Uterus (tissue), 2 donors: Measurements from ENCODE around the gene BDKRB1.

Source experiments
- POLR2A ChIP-seq, 2 donors: fragments of 450-650 bp; IDR thresholded peaks; one replicate each; pipeline ENCODE4 v1.6.1; 2016; ENCODE audit warnings: antibody characterized with exemption in 2 of 2, mild to moderate bottlenecking in 1 of 2, moderate library complexity in 1 of 2
- TF ChIP-seq, protein P1 (sequence below), 4 experiments: fragments of 200-600 bp in 2 of 4; fragments of 450-650 bp in 2 of 4; sonication (generic) in 2 of 4; IDR thresholded peaks; one replicate each; pipeline ENCODE4 v1.5.1; 2016 to 2019; ENCODE audit warnings: antibody characterized with exemption in 4 of 4, mild to moderate bottlenecking in 2 of 4, moderate library complexity in 1 of 4

GRCh38 chr14:96267336-96267735 is 11.3 kb downstream of the BDKRB1 start:
- TF ChIP-seq, protein P1, sequence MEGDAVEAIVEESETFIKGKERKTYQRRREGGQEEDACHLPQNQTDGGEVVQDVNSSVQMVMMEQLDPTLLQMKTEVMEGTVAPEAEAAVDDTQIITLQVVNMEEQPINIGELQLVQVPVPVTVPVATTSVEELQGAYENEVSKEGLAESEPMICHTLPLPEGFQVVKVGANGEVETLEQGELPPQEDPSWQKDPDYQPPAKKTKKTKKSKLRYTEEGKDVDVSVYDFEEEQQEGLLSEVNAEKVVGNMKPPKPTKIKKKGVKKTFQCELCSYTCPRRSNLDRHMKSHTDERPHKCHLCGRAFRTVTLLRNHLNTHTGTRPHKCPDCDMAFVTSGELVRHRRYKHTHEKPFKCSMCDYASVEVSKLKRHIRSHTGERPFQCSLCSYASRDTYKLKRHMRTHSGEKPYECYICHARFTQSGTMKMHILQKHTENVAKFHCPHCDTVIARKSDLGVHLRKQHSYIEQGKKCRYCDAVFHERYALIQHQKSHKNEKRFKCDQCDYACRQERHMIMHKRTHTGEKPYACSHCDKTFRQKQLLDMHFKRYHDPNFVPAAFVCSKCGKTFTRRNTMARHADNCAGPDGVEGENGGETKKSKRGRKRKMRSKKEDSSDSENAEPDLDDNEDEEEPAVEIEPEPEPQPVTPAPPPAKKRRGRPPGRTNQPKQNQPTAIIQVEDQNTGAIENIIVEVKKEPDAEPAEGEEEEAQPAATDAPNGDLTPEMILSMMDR (IDR thresholded peaks at IDR 0.05) = no peak
- no peak for TF ChIP-seq POLR2A (IDR thresholded peaks at IDR 0.05)
